Measurements from ENCODE around the gene LHFPL3. TPM values are rescaled to one million over a fixed set of nuclear protein-coding genes. Genes with fewer than 3 reads are reported as not detected.

LHFPL3 gene
- total RNA-seq, 2 donors from 2014 or later, result not detected

- Mint-ChIP-seq H3K9me3 (no peaks in the 10 kb centered on the region), H3K27ac (peak overlapping the region in 1 of 2 donors; percentile 17), H3K36me3 (no peaks in the 10 kb centered on the region)
- no peak for ATAC-seq
- DNase-seq (ENCODE audit: low spot score in 2 of 2), result no peak
Measured at GRCh38 chr7:104851268-104851667, 522.9 kb downstream of the LHFPL3 start.

DNA sequence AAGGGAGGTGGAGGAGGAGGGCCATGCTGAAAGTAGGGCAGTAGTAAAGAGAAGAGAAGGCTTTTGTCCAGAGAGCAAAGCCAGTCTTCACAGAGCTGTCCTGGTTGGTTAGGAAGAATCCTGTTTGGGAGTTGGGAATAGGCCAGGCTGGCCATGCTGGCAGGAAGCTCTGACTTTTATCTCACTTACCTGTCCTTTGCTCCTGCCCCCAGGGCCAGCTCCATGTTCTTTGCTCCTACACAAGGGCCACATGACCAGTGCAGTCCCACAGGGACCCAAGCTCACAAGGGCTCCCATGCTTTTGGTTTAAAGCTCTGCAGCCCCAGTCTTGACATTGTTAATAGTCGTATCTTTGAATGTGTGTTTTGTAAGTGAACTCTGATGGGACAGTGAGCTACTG lies 524.0 kb downstream of the LHFPL3 start:
- Mint-ChIP-seq H3K9me3 (no peaks in the 10 kb centered on the region), H3K36me3 (no peaks in the 10 kb centered on the region), H3K27ac (peak overlapping the region in 1 of 2 donors; percentile 44)
- no peak for DNase-seq (ENCODE audit: low spot score in 2 of 2)
- no peak for ATAC-seq

GRCh38 chr7:104855861-104856260 lies 527.5 kb downstream of the LHFPL3 start:
- no peak for ATAC-seq

DNA sequence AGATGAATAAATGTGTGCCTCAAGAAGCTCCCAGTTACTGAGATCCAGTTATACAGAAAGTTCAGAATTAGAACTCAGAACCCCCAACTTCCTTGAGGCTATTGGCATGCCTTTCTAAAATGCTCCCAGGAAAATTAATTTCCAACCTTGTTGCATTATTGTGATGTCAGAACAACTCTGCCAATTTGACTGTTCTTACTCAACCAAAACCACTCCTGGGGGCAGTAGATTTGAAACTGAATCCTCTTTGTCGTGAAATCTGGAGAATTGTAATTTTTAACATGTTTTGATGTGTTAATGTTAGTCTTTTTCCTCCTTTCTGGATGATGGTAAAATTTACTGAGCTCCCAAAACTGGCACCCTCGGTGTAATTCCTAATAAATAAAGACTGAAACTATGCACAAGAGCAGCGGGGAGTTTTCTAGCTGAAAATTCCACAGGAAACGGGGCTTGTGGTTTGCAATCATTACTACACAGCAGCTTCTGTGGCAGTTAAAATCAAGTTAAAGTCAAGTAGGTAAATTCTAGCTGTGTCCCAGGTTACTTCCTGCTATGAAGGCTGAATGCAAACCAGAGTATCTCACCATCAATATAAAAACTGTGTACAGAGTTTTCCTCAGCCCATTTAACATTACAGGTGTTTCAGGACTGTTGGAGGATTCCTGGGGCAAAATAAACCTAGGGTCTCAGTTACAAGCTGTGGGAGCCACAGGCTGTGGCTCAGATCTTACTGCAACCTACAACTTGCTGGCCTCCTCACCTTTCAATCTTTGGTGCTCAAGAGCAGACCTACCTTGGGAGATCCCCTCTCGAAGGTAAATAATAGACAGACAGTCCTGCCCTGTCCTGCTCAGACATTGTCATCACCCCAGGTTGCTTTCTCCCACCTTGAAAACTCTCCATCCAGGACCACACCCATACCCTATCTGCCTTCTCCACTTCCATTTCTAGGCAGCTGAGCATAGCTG lies 529.3 kb downstream of the LHFPL3 start:
- ATAC-seq (peak; percentile 63 to 67), DNase-seq (ENCODE audit: low spot score in 2 of 2) (no peak)
- peak overlapping the region; percentile 4 to 71 for H3K27ac Mint-ChIP-seq
- H3K36me3 Mint-ChIP-seq, result no peaks in the 10 kb centered on the region
- no peaks in the 10 kb centered on the region for H3K9me3 Mint-ChIP-seq

More at GRCh38 chr7:104855861-104856260, 527.5 kb downstream of the LHFPL3 start:
- H3K9me3 Mint-ChIP-seq, result no peaks in the 10 kb centered on the region
- DNase-seq (ENCODE audit: low spot score in 2 of 2), result no peak
- no peaks in the 10 kb centered on the region for H3K36me3 Mint-ChIP-seq
- H3K27ac Mint-ChIP-seq, result no peak overlapping the region

- DNase-seq (ENCODE audit: low spot score in 2 of 2) (no peak), ATAC-seq (no peak)
- Mint-ChIP-seq H3K9me3 (no peaks in the 10 kb centered on the region), H3K27ac (no peak overlapping the region), H3K36me3 (peaks cover 6 to 13% of the 10 kb centered on the region in 2 donors)
Measured at GRCh38 chr7:104859754-104860426, 531.5 kb downstream of the LHFPL3 start.

DNA sequence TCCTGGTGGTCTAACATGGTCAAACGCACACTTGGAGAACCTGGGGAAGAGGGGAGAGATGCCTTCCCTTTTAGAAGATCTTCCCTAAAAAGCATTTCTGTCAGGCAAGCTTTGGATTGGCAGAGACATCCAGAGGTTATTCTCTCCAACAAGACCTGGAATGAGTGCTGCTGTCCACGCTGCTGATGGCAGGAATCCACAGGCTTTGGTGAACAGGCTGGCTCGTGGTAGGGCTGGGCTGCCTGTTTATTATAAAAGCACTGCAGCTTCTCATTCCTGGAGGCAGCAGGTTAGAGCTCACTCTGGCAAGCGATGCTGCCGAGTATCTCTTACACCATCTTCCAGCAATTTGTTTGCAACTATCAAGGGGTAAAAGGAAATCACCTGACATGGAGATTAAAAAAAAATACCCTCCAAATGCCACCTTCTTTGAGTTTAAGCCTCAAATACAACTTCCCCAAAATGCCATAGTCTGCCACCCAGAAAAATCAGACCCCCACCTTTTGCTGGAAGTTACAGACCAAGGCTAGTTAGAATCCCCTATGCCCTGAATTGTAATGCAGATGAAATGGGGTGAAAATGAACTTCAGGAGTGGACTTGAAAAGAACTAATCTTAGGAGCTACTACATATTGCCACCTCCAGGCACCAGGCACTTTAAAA lies 533.5 kb downstream of the LHFPL3 start:
- no peak for DNase-seq (ENCODE audit: low spot score in 2 of 2)
- ATAC-seq, result no peak
- Mint-ChIP-seq H3K9me3 (peaks cover 0 to 3% of the 10 kb centered on the region in 2 donors), H3K36me3 (peaks cover 6 to 13% of the 10 kb centered on the region in 2 donors), H3K27ac (no peak overlapping the region)

GRCh38 chr7:104862719-104863118 lies 534.3 kb downstream of the LHFPL3 start:
- no peak overlapping the region for H3K27ac Mint-ChIP-seq
- no peak for DNase-seq (ENCODE audit: low spot score in 2 of 2)
- H3K9me3 Mint-ChIP-seq, result peaks cover 0 to 3% of the 10 kb centered on the region in 2 donors
- ATAC-seq, result no peak
- peaks cover 6 to 13% of the 10 kb centered on the region in 2 donors for H3K36me3 Mint-ChIP-seq

GRCh38 chr7:104873401-104873800 lies 545.0 kb downstream of the LHFPL3 start:
- ATAC-seq, result no peak
- H3K27ac Mint-ChIP-seq, result no peak overlapping the region

DNA sequence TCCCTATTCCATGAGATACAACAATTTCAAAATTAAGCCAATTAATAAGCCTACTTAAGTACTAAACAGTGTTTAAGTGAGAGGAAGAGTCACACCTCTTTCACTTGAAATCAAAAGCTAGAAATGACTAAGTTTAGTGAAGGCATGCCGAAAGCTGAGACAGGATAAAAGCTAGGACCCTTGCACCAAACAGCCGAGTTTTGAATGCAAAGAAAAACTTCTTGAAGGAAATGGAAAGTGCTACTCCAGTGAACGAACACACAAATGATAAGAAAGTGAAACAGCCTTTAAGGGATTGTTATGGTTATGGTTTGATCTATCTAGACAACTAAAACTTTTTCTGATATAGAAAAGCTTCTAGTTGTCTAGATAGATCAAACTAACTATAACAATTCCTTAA lies 550.2 kb downstream of the LHFPL3 start:
- Mint-ChIP-seq H3K9me3 (no peaks in the 10 kb centered on the region), H3K27ac (peak overlapping the region; percentile 34 to 66), H3K36me3 (no peaks in the 10 kb centered on the region)
- peak; percentile 56 to 93 for ATAC-seq
- peak in 1 of 2 donors; percentile 17 for DNase-seq (ENCODE audit: low spot score in 2 of 2)

More at GRCh38 chr7:104873401-104873800, 545.0 kb downstream of the LHFPL3 start:
- Mint-ChIP-seq H3K9me3 (no peaks in the 10 kb centered on the region), H3K36me3 (no peaks in the 10 kb centered on the region)
- no peak for DNase-seq (ENCODE audit: low spot score in 2 of 2)

DNA sequence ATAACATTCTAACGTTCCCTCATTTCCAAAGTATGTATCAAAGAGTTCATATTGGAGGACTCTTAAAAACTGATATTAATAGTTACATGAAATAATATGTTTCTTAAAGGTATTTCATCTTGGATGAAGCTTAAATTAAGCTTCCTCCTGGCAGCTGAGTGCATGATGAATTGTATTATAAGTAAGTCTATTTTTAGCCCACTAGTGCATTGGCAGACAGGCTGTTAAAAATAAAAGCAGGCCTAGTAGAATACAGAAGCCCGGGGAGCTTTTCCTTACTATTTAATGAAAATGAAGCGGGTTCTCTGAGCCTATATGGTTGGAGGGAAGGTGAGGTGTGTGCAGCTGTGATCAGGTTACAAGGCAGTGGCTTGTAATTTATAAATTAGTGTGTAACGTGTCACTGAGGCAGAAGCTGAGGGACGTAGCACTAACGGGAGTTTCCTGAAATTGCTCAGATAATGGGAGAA lies 554.9 kb downstream of the LHFPL3 start:
- peak in 1 of 2 donors; percentile 20 for ATAC-seq

GRCh38 chr7:104883718-104884452 lies 555.5 kb downstream of the LHFPL3 start:
- DNase-seq (ENCODE audit: low spot score in 2 of 2) (peak; percentile 76 to 81), ATAC-seq (peak; percentile 81 to 96)
- Mint-ChIP-seq H3K36me3 (no peaks in the 10 kb centered on the region), H3K9me3 (no peaks in the 10 kb centered on the region), H3K27ac (peak overlapping the region in 1 of 2 donors; percentile 27)

More for the DNA sequence above, 554.9 kb downstream of the LHFPL3 start:
- no peak for DNase-seq (ENCODE audit: low spot score in 2 of 2)
- Mint-ChIP-seq H3K27ac (peak overlapping the region in 1 of 2 donors; percentile 27), H3K9me3 (no peaks in the 10 kb centered on the region), H3K36me3 (no peaks in the 10 kb centered on the region)

DNA sequence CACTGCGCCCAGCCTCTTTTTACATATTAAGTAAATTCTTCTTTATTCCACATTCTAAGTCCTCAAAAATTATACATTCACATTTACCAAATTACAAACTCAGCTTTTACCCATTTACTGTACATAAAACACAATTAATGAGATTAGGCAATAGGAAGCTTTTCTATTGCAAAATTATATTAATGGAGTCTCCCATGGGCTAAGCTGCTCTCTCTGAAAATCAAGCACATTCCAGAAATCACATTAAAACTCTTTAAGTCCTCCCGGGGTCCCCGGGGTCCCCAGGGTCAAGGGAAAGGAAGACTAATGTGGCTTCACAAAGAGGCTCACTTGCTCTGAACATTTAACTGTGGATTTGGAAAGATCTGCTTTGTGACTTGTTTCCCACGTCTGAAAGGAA lies 558.2 kb downstream of the LHFPL3 start:
- Mint-ChIP-seq H3K36me3 (no peaks in the 10 kb centered on the region), H3K27ac (no peak overlapping the region), H3K9me3 (no peaks in the 10 kb centered on the region)
- ATAC-seq (no peak), DNase-seq (ENCODE audit: low spot score in 2 of 2) (no peak)

DNA sequence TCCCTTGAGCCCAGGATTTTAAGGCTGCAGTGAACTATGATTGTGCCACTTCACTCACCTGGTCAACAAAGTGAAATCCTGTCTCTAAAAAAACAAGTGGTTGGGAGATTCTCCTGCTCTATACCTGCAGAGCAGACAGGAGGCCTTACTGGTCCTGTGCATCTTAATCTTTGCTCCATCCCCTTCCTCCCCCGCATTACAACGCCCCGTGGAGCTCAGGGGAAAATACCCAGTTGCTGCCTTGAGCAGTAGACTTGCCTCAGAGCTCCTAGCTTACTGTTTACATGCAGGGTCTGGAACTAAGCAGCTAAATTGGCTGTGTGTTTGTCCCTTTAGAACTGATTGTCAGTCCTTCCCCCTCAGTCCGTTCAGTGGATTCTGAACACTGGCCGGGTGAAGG lies 561.8 kb downstream of the LHFPL3 start:
- H3K36me3 Mint-ChIP-seq, result no peaks in the 10 kb centered on the region
- H3K27ac Mint-ChIP-seq, result no peak overlapping the region
- ATAC-seq (no peak), DNase-seq (ENCODE audit: low spot score in 2 of 2) (no peak)
- no peaks in the 10 kb centered on the region for H3K9me3 Mint-ChIP-seq

DNA sequence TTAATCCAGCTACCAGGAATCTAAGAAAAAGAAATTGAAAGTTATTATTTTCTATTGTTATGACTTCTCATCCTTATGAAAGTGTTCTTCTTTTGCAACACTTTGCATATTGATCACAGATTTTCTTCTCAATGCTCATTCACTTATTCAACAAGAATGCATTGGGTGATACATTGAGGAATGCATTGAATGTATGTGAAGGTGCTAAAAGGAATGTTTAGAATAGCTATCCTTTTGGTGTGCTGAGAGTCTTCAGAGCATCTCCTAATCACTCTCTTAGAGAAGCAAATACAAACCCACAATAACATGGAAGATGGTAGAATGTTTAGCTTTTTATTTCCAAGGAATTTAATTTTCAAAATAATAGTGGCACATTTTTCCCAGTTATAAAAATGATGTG lies 563.5 kb downstream of the LHFPL3 start:
- no peaks in the 10 kb centered on the region for H3K9me3 Mint-ChIP-seq
- H3K27ac Mint-ChIP-seq, result no peak overlapping the region
- H3K36me3 Mint-ChIP-seq, result no peaks in the 10 kb centered on the region

DNA sequence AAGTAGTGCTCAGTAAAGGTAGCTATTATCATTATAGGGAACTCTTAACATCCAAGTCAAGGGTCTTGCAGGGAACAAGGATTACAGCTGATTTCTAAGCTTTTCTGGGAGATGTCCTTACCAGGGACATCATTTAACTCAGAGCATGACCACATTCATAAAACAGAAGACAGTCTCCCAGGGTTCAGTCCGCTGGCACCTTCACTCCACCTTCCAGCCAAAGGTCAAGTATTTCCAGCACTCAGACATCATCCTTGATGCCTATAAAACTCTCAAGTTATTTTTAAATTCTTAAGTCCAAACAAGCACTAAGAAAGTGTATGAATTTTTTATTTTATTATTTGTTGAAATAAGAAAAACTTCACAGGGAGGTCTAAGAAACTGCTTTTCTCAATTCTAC lies 565.9 kb downstream of the LHFPL3 start:
- ATAC-seq (no peak), DNase-seq (ENCODE audit: low spot score in 2 of 2) (no peak)
- no peak overlapping the region for H3K27ac Mint-ChIP-seq
- H3K9me3 Mint-ChIP-seq, result no peaks in the 10 kb centered on the region
- H3K36me3 Mint-ChIP-seq, result no peaks in the 10 kb centered on the region

More for the DNA sequence above, 563.5 kb downstream of the LHFPL3 start:
- ATAC-seq (no peak), DNase-seq (ENCODE audit: low spot score in 2 of 2) (no peak)
